Measurements from ENCODE around the gene ABI1.
"Not testable (repeated sequence)": the region's sequence is repeated elsewhere in the genome, so short reads cannot be mapped to it uniquely, and the experiment has no call there.

Gene ABI1

GRCh38 chr10:26804418-26805393 lies 56.1 kb downstream of the ABI1 start:
- no peak for DNase-seq (ENCODE audit: low spot score)

GRCh38 chr10:26803849-26804248 lies 56.9 kb downstream of the ABI1 start:
- DNase-seq (ENCODE audit: low spot score), result no peak

GRCh38 chr10:26802527-26802926 lies 58.2 kb downstream of the ABI1 start:
- DNase-seq (ENCODE audit: low spot score), result no peak

GRCh38 chr10:26801831-26802230 lies 58.9 kb downstream of the ABI1 start:
- DNase-seq (ENCODE audit: low spot score), result no peak

GRCh38 chr10:26801274-26801673 lies 59.5 kb downstream of the ABI1 start:
- no peak for DNase-seq (ENCODE audit: low spot score)

GRCh38 chr10:26800468-26800867 lies 60.3 kb downstream of the ABI1 start:
- DNase-seq (ENCODE audit: low spot score), result no peak

- no peak for DNase-seq (ENCODE audit: low spot score)
Observed at GRCh38 chr10:26799342-26799741, 61.4 kb downstream of the ABI1 start.

GRCh38 chr10:26798298-26798697 lies 62.5 kb downstream of the ABI1 start:
- no peak for DNase-seq (ENCODE audit: low spot score)

GRCh38 chr10:26797340-26797739 lies 63.4 kb downstream of the ABI1 start:
- no peak for DNase-seq (ENCODE audit: low spot score)

- DNase-seq (ENCODE audit: low spot score), result no peak
Observed at GRCh38 chr10:26792758-26793495, 67.8 kb downstream of the ABI1 start.

- DNase-seq (ENCODE audit: low spot score), result no peak
Observed at GRCh38 chr10:26790221-26790995, 70.3 kb downstream of the ABI1 start.

- DNase-seq (ENCODE audit: low spot score), result not testable (repeated sequence)
Observed at GRCh38 chr10:26789779-26790178, 71.0 kb downstream of the ABI1 start.

- no peak for DNase-seq (ENCODE audit: low spot score)
Observed at GRCh38 chr10:26787362-26787761, 73.4 kb downstream of the ABI1 start.

GRCh38 chr10:26781797-26782196 lies 79.0 kb downstream of the ABI1 start:
- DNase-seq (ENCODE audit: low spot score), result no peak

GRCh38 chr10:26780793-26781601 lies 79.8 kb downstream of the ABI1 start:
- no peak for DNase-seq (ENCODE audit: low spot score)

- no peak for DNase-seq (ENCODE audit: low spot score)
Observed at GRCh38 chr10:26780106-26780792, 80.5 kb downstream of the ABI1 start.

GRCh38 chr10:26779176-26779860 lies 81.4 kb downstream of the ABI1 start:
- DNase-seq (ENCODE audit: low spot score), result no peak

- no peak for DNase-seq (ENCODE audit: low spot score)
Observed at GRCh38 chr10:26777686-26778085, 83.1 kb downstream of the ABI1 start.

- DNase-seq (ENCODE audit: low spot score), result no peak
Observed at GRCh38 chr10:26776258-26776657, 84.5 kb downstream of the ABI1 start.

- DNase-seq (ENCODE audit: low spot score), result no peak
Observed at GRCh38 chr10:26773633-26774032, 87.1 kb downstream of the ABI1 start.

Data from left forelimb (tissue), 1 donor.